K562 (cell line): ENCODE measurements around the gene EPHX1. TPM values are rescaled to one million over a fixed set of nuclear protein-coding genes. Genes with fewer than 3 reads are reported as not detected.

Source experiments
- CXXC5 ChIP-seq: fragments of 250-450 bp; sonication (Bioruptor Pico); IDR thresholded peaks from 2 replicates; pipeline ENCODE4 v1.8.0; 2022; ENCODE audit warnings: inconsistent platforms, mild to moderate bottlenecking, moderate library complexity
- E2F3 ChIP-seq: fragments of 250-450 bp; sonication (Bioruptor Pico); IDR thresholded peaks from 2 replicates; pipeline ENCODE4 v1.4.0; 2020; ENCODE audit warnings: mild to moderate bottlenecking
- EHMT2 ChIP-seq: fragments of 450-650 bp; IDR thresholded peaks from 2 replicates; pipeline ENCODE4 v1.6.1; 2018; ENCODE audit warnings: antibody characterized with exemption
- HNRNPH1 ChIP-seq: fragments of 200-400 bp; formaldehyde crosslinking; optimal IDR thresholded peaks from 2 replicates; pipeline ENCODE3; 2017; ENCODE audit warnings: low read depth, mild to moderate bottlenecking, low read length, moderate library complexity
- MEIS2 ChIP-seq: fragments of 450-650 bp; IDR thresholded peaks from 2 replicates; pipeline ENCODE4 v1.6.1; 2014; ENCODE audit warnings: mild to moderate bottlenecking; ENCODE audit not compliant: partially characterized antibody
- MTF1 ChIP-seq: fragments of 250-450 bp; sonication (Bioruptor Pico); IDR thresholded peaks from 2 replicates; pipeline ENCODE4 v1.9.0; 2021; ENCODE audit warnings: moderate library complexity, mild to moderate bottlenecking, inconsistent platforms, borderline replicate concordance
- PHF20 ChIP-seq: fragments of 450-650 bp; IDR thresholded peaks from 2 replicates; pipeline ENCODE4 v1.6.1; 2018; ENCODE audit not compliant: partially characterized antibody
- PHF21A ChIP-seq: fragments of 450-650 bp; IDR thresholded peaks from 2 replicates; pipeline ENCODE4 v1.6.1; 2017; ENCODE audit warnings: low read depth, borderline replicate concordance
- RBM17 ChIP-seq: fragments of 200-400 bp; formaldehyde crosslinking; IDR thresholded peaks from 2 replicates; pipeline ENCODE4 v1.6.1; 2017; ENCODE audit warnings: low read depth, mild to moderate bottlenecking, low read length, borderline replicate concordance
- SIX5 ChIP-seq, 2 experiments: IDR thresholded peaks; 2 replicates each; pipeline ENCODE4 v1.6.1; 2011; ENCODE audit warnings: low read length in 2 of 2, borderline replicate concordance in 1 of 2, low read depth in 1 of 2, mild to moderate bottlenecking in 1 of 2, moderate library complexity in 1 of 2; ENCODE audit not compliant: insufficient read depth in 1 of 2
- ZFPM2 ChIP-seq: fragments of 250-450 bp; sonication (Bioruptor Pico); IDR thresholded peaks from 2 replicates; pipeline ENCODE4 v1.5.1; 2022; ENCODE audit warnings: mild to moderate bottlenecking
- ZFX ChIP-seq: sonication (generic); formaldehyde crosslinking; IDR thresholded peaks from 2 replicates; pipeline ENCODE4 v1.8.0; 2022; ENCODE audit warnings: mild to moderate bottlenecking, missing genetic modification reagents, moderate library complexity
- ZNF324 ChIP-seq: fragments of 250-450 bp; sonication (Bioruptor Pico); IDR thresholded peaks from 2 replicates; pipeline ENCODE4 v1.4.0; 2020; ENCODE audit warnings: mild to moderate bottlenecking
- ZNF79 ChIP-seq: fragments of 250-450 bp; sonication (Bioruptor Pico); IDR thresholded peaks from 2 replicates; pipeline ENCODE4 v1.4.0; 2020; ENCODE audit warnings: low read depth, mild to moderate bottlenecking, moderate library complexity
- polyA plus RNA-seq, 8 experiments: library from polyadenylated mRNA; depleted of rRNA in 4 of 8; stranded (reverse) in 5 of 8; unstranded in 3 of 8; fragments of >200 nt; fragmentation: Nextera tagmentation in 2 of 8; fragmentation: Illumina TruSeq in 1 of 8; extraction: Ambion mirVana in 2 of 8; extraction: Trizol in 1 of 8; gene quantifications; 2 replicates each; pipeline versions ENCODE4 v1.2.1 to v1.2.3, GENCODE V29; 2011 to 2014; ENCODE audit warnings: inconsistent platforms in 1 of 8, missing spikeins in 1 of 8
- total RNA-seq, 7 experiments: library from RNA; depleted of rRNA in 6 of 7; stranded (reverse); fragments of >200 nt in 6 of 7; fragmentation: Illumina TruSeq in 2 of 7; extraction: Trizol in 2 of 7; gene quantifications; 2 replicates each; pipeline versions ENCODE4 v1.2.1 to v1.2.3, GENCODE V29; 2011 to 2021; ENCODE audit warnings: low replicate concordance in 1 of 7
- TF ChIP-seq, protein P1 (sequence below): sonication (generic); formaldehyde crosslinking; IDR thresholded peaks from 2 replicates; pipeline ENCODE4 v1.8.0; 2023; ENCODE audit warnings: mild to moderate bottlenecking, missing genetic modification reagents
- TF ChIP-seq, protein P2 (sequence below): fragments of 150-350 bp; conservative IDR thresholded peaks from 2 replicates; pipeline ENCODE4 v1.6.1; 2014; ENCODE audit warnings: low read length
- TF ChIP-seq, protein P3 (sequence below): IDR thresholded peaks from 3 replicates; pipeline ENCODE4 v1.6.1; 2011; ENCODE audit warnings: borderline replicate concordance, mild to moderate bottlenecking, moderate library complexity; ENCODE audit not compliant: insufficient read length; ENCODE audit errors: extremely low read depth
- TF ChIP-seq, protein P4 (sequence below): fragments of 450-650 bp; IDR thresholded peaks from 2 replicates; pipeline ENCODE4 v1.6.1; 2016; ENCODE audit warnings: borderline replicate concordance

Gene EPHX1
- total and polyA plus RNA-seq, 9 of the 15 experiments (the other 6 are each of a cell fraction or from before 2014, with no cell fraction given): 0.21 to 27.0 (median 6.7) TPM

DNA sequence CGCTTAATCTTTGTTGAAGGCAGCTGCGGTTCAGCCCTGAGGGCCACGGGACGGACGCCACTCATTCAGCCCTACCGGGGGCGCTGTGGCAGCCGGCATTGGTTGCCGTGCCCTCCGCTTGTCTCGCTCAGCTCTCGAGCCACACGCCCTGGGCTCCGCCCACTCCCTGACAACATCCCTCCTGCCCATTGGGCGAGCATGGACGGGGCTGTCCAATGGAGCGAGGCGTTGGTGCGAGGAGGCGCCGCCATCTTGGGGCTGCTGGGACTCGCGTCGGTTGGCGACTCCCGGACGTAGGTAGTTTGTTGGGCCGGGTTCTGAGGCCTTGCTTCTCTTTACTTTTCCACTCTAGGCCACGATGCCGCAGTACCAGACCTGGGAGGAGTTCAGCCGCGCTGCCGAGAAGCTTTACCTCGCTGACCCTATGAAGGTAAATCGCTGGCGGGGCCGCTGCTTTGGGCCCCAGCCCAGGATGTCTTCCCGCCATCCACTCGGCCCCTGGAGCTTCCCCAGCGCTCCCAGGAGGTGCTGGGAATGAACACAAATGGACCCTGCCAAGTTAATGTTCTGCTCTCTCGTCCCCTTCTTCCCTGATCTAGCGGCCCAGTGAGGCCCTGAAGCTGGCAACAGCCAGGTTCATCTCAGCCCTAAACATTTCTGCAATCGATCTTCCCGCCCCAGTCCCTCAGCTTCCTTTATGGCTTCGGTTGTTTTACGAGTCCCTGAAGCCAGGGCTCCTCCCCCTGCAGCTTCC lies 32.2 kb upstream of the EPHX1 start, which contains the start of gene SRP9 (continued):
- TF ChIP-seq HNRNPH1: no peak
- TF ChIP-seq, protein P1, sequence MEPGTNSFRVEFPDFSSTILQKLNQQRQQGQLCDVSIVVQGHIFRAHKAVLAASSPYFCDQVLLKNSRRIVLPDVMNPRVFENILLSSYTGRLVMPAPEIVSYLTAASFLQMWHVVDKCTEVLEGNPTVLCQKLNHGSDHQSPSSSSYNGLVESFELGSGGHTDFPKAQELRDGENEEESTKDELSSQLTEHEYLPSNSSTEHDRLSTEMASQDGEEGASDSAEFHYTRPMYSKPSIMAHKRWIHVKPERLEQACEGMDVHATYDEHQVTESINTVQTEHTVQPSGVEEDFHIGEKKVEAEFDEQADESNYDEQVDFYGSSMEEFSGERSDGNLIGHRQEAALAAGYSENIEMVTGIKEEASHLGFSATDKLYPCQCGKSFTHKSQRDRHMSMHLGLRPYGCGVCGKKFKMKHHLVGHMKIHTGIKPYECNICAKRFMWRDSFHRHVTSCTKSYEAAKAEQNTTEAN (CRISPR knock-in tag): no peak
- peak; percentile 93 for TF ChIP-seq CXXC5
- TF ChIP-seq, protein P2, sequence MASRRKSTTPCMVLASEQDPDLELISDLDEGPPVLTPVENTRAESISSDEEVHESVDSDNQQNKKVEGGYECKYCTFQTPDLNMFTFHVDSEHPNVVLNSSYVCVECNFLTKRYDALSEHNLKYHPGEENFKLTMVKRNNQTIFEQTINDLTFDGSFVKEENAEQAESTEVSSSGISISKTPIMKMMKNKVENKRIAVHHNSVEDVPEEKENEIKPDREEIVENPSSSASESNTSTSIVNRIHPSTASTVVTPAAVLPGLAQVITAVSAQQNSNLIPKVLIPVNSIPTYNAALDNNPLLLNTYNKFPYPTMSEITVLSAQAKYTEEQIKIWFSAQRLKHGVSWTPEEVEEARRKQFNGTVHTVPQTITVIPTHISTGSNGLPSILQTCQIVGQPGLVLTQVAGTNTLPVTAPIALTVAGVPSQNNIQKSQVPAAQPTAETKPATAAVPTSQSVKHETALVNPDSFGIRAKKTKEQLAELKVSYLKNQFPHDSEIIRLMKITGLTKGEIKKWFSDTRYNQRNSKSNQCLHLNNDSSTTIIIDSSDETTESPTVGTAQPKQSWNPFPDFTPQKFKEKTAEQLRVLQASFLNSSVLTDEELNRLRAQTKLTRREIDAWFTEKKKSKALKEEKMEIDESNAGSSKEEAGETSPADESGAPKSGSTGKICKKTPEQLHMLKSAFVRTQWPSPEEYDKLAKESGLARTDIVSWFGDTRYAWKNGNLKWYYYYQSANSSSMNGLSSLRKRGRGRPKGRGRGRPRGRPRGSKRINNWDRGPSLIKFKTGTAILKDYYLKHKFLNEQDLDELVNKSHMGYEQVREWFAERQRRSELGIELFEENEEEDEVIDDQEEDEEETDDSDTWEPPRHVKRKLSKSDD: peak; percentile 86; the same call in 1 of the 2 replicates
- TF ChIP-seq EHMT2: no peak
- TF ChIP-seq, protein P3, sequence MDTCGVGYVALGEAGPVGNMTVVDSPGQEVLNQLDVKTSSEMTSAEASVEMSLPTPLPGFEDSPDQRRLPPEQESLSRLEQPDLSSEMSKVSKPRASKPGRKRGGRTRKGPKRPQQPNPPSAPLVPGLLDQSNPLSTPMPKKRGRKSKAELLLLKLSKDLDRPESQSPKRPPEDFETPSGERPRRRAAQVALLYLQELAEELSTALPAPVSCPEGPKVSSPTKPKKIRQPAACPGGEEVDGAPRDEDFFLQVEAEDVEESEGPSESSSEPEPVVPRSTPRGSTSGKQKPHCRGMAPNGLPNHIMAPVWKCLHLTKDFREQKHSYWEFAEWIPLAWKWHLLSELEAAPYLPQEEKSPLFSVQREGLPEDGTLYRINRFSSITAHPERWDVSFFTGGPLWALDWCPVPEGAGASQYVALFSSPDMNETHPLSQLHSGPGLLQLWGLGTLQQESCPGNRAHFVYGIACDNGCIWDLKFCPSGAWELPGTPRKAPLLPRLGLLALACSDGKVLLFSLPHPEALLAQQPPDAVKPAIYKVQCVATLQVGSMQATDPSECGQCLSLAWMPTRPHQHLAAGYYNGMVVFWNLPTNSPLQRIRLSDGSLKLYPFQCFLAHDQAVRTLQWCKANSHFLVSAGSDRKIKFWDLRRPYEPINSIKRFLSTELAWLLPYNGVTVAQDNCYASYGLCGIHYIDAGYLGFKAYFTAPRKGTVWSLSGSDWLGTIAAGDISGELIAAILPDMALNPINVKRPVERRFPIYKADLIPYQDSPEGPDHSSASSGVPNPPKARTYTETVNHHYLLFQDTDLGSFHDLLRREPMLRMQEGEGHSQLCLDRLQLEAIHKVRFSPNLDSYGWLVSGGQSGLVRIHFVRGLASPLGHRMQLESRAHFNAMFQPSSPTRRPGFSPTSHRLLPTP: no peak
- TF ChIP-seq PHF20: peak; percentile 93
- no peak for TF ChIP-seq ZFPM2 (CRISPR knock-in tag)
- peak; percentile 89 for TF ChIP-seq MEIS2
- TF ChIP-seq ZNF324 (CRISPR knock-in tag): no peak
- TF ChIP-seq MTF1: no peak
- TF ChIP-seq, protein P4, sequence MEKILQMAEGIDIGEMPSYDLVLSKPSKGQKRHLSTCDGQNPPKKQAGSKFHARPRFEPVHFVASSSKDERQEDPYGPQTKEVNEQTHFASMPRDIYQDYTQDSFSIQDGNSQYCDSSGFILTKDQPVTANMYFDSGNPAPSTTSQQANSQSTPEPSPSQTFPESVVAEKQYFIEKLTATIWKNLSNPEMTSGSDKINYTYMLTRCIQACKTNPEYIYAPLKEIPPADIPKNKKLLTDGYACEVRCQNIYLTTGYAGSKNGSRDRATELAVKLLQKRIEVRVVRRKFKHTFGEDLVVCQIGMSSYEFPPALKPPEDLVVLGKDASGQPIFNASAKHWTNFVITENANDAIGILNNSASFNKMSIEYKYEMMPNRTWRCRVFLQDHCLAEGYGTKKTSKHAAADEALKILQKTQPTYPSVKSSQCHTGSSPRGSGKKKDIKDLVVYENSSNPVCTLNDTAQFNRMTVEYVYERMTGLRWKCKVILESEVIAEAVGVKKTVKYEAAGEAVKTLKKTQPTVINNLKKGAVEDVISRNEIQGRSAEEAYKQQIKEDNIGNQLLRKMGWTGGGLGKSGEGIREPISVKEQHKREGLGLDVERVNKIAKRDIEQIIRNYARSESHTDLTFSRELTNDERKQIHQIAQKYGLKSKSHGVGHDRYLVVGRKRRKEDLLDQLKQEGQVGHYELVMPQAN: peak; percentile 73
- TF ChIP-seq SIX5 (IDR thresholded peaks at IDR 0.05; ENCODE audit: borderline replicate concordance in 1 of 2, insufficient read depth in 1 of 2, low read depth in 1 of 2, low read length in 2 of 2): peak in 1 of 2 experiments; percentile 19; a peak in 1 of 4 replicates
- TF ChIP-seq ZFX (CRISPR knock-in tag): peak; percentile 98
- TF ChIP-seq PHF21A: 0 out of 2 replicates have a peak, but pooled peaks have one; percentile 7
- no peak for TF ChIP-seq RBM17
- TF ChIP-seq ZNF79: no peak
- TF ChIP-seq E2F3 (CRISPR knock-in tag): peak; percentile 95
